ENCODE results near the gene TENM4. TPM values are rescaled to one million over a fixed set of nuclear protein-coding genes. Genes with fewer than 3 reads are reported as not detected.
A peak's percentile ranks its signal among the peaks of the same experiment; 100 is the strongest.

The TENM4 gene
- total RNA-seq, 2 experiments from 2014 or later = not detected

DNA sequence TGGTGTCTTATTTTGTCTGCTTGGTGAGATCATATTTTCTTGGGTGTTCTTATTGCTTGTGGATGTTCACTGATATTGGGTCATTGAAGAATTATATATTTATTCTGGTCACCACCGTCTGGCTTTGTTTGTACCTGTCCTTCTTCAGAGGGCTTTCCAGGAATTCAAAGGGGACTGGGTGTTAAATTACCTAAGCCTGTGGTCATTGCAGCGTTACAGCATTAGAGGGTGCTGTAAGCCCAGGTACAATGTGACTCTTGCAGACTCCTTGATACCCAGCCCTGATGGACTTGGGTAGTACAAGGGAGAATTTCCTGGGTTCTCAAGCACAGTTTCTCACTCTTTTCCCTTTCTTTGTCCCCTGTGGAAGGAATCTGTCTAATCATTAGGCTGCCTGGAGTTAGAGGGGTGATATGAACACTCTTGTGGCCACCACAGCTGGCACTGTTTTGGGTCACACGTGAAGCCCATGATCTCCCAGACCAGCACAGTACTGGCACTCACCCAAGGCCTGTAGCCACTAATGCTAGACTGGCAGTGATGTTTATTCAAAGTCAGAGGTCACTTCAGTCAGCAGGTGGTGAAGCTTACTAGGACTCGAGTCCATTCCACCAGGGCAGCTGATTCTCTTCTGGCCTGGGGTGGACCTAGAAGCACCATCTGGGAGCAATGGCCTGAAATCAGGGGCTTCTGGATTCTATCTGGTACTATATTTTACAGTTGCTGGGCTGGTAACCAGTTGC is 810.1 kb downstream of the TENM4 start:
- H3K9me3 ChIP-seq (ENCODE audit: low read length) = no peaks in the 10 kb centered on the region
- POLR2A ChIA-PET = no interaction called here
- H3K4me3 ChIP-seq (ENCODE audit: low read depth, low read length, poor library complexity, severe bottlenecking) = no peak overlapping the region
- TF ChIP-seq EZH2phosphoT487 (IDR thresholded peaks at IDR 0.05; ENCODE audit: borderline replicate concordance, low read depth, low read length) (no peak), CTCF (conservative IDR thresholded peaks at IDR 0.05; ENCODE audit: low read length) (peak; percentile 34; the same call in 1 of the 2 replicates)
- no peaks in the 10 kb centered on the region for H4K20me1 ChIP-seq (ENCODE audit: insufficient read depth, low read length)
- no peaks in the 10 kb centered on the region for H3K4me1 ChIP-seq (ENCODE audit: insufficient read depth, low read length, poor library complexity, severe bottlenecking)
- DNase-seq (ENCODE audit: low spot score) = no peak
- no TSS peak for BruUV-seq (replicated peaks)
- no peaks in the 10 kb centered on the region for H3K9me2 ChIP-seq (ENCODE audit: insufficient read depth, low read length)
- no peak overlapping the region for H2AFZ ChIP-seq (ENCODE audit: low read length)
- H3K36me3 ChIP-seq (ENCODE audit: insufficient read depth, low read length) = no peaks in the 10 kb centered on the region
- CTCF ChIA-PET (ENCODE audit: unreplicated experiment) = no interaction called here
- H3K27ac ChIP-seq (ENCODE audit: low read depth, low read length, poor library complexity, severe bottlenecking) = no peak overlapping the region
- H3K4me2 ChIP-seq (ENCODE audit: low read length) = no peak overlapping the region
- intact Hi-C loops (cut with micrococcal nuclease; ENCODE audit: unreplicated experiment) = no loop called here
- no peaks in the 10 kb centered on the region for H3K79me2 ChIP-seq (ENCODE audit: insufficient read depth, low read depth, low read length)

GRCh38 chr11:78630155-78630554 is 810.7 kb downstream of the TENM4 start:
- ChIA-PET CTCF (ENCODE audit: unreplicated experiment) (no interaction called here), POLR2A (no interaction called here)
- Histone ChIP-seq H4K20me1 (ENCODE audit: insufficient read depth, low read length) (no peaks in the 10 kb centered on the region), H3K4me2 (ENCODE audit: low read length) (no peak overlapping the region), H3K27ac (ENCODE audit: low read depth, low read length, poor library complexity, severe bottlenecking) (no peak overlapping the region), H3K4me3 (ENCODE audit: low read depth, low read length, poor library complexity, severe bottlenecking) (no peak overlapping the region), H3K4me1 (ENCODE audit: insufficient read depth, low read length, poor library complexity, severe bottlenecking) (no peaks in the 10 kb centered on the region), H3K9me2 (ENCODE audit: insufficient read depth, low read length) (no peaks in the 10 kb centered on the region), H3K79me2 (ENCODE audit: insufficient read depth, low read depth, low read length) (no peaks in the 10 kb centered on the region), H2AFZ (ENCODE audit: low read length) (no peak overlapping the region), H3K36me3 (ENCODE audit: insufficient read depth, low read length) (no peaks in the 10 kb centered on the region), H3K9me3 (ENCODE audit: low read length) (no peaks in the 10 kb centered on the region)
- no TSS peak for BruUV-seq (replicated peaks)
- TF ChIP-seq EZH2phosphoT487 (IDR thresholded peaks at IDR 0.05; ENCODE audit: borderline replicate concordance, low read depth, low read length) (no peak), CTCF (conservative IDR thresholded peaks at IDR 0.05; ENCODE audit: low read length) (no peak)
- DNase-seq (ENCODE audit: low spot score) = no peak
- intact Hi-C loops (cut with micrococcal nuclease; ENCODE audit: unreplicated experiment) = no loop called here

GRCh38 chr11:78622666-78623065 is 818.2 kb downstream of the TENM4 start:
- no peaks in the 10 kb centered on the region for H3K79me2 ChIP-seq (ENCODE audit: insufficient read depth, low read depth, low read length)
- H3K36me3 ChIP-seq (ENCODE audit: insufficient read depth, low read length) = no peaks in the 10 kb centered on the region
- intact Hi-C loops (cut with micrococcal nuclease; ENCODE audit: unreplicated experiment) = no loop called here
- BruUV-seq (replicated peaks) = no TSS peak
- H3K9me3 ChIP-seq (ENCODE audit: low read length) = no peaks in the 10 kb centered on the region
- H3K4me1 ChIP-seq (ENCODE audit: insufficient read depth, low read length, poor library complexity, severe bottlenecking) = no peaks in the 10 kb centered on the region
- no peak overlapping the region for H3K4me2 ChIP-seq (ENCODE audit: low read length)
- ChIA-PET CTCF (ENCODE audit: unreplicated experiment) (no interaction called here), POLR2A (no interaction called here)
- H3K9me2 ChIP-seq (ENCODE audit: insufficient read depth, low read length) = no peaks in the 10 kb centered on the region
- no peak overlapping the region for H3K27ac ChIP-seq (ENCODE audit: low read depth, low read length, poor library complexity, severe bottlenecking)
- H4K20me1 ChIP-seq (ENCODE audit: insufficient read depth, low read length) = no peaks in the 10 kb centered on the region
- TF ChIP-seq EZH2phosphoT487 (IDR thresholded peaks at IDR 0.05; ENCODE audit: borderline replicate concordance, low read depth, low read length) (no peak), CTCF (conservative IDR thresholded peaks at IDR 0.05; ENCODE audit: low read length) (no peak)
- H3K4me3 ChIP-seq (ENCODE audit: low read depth, low read length, poor library complexity, severe bottlenecking) = no peak overlapping the region
- DNase-seq (ENCODE audit: low spot score) = no peak
- H2AFZ ChIP-seq (ENCODE audit: low read length) = no peak overlapping the region
